OCI-LY3 (cell line): Measurements from ENCODE around the gene UBQLN4.

Source experiments
- H2AFZ ChIP-seq: fragments of 200-600, 300-600 bp; shearing (Covaris generic); 2 replicates; pipeline ENCODE4 v1.6.0; 2014; ENCODE audit warnings: antibody characterized with exemption, low read depth, low read length
- H3K27ac ChIP-seq: fragments of 200-600, 300-600 bp; sonication (generic); 2 replicates; pipeline ENCODE4 v1.5.1; 2014; ENCODE audit warnings: mild to moderate bottlenecking, low read length, moderate library complexity, mixed read lengths
- H3K27me3 ChIP-seq: fragments of 200-600, 300-600 bp; sonication (generic); 2 replicates; pipeline ENCODE4 v1.6.1; 2014; ENCODE audit warnings: low read depth, low read length, mixed read lengths
- H3K36me3 ChIP-seq: fragments of 200-600, 300-600 bp; sonication (generic); replicated peaks from 2 replicates; pipeline ENCODE3; 2014; ENCODE audit warnings: low read depth, low read length, mixed read lengths
- H3K4me1 ChIP-seq: fragments of 300-600, 200-600 bp; sonication (generic); 2 replicates; pipeline ENCODE4 v1.6.1; 2014; ENCODE audit warnings: low read length, mixed read lengths
- H3K4me2 ChIP-seq: fragments of 200-600, 300-600 bp; sonication (generic); 2 replicates; pipeline ENCODE4 v1.6.1; 2014; ENCODE audit warnings: low read length, mixed read lengths
- H3K4me3 ChIP-seq: fragments of 300-600, 200-600 bp; sonication (generic); 2 replicates; pipeline ENCODE4 v1.5.1; 2014; ENCODE audit warnings: antibody characterized with exemption, mild to moderate bottlenecking, low read length, moderate library complexity
- H3K79me2 ChIP-seq: fragments of 300-600, 200-600 bp; shearing (Covaris generic); 2 replicates; pipeline ENCODE4 v1.6.1; 2014; ENCODE audit warnings: mild to moderate bottlenecking, low read length, mixed read lengths
- H3K9ac ChIP-seq: fragments of 300-600, 200-600 bp; shearing (Covaris generic); 2 replicates; pipeline ENCODE4 v1.6.0; 2014; ENCODE audit warnings: mild to moderate bottlenecking, low read length, moderate library complexity
- H3K9me3 ChIP-seq: fragments of 200-600, 300-600 bp; shearing (Covaris generic); 2 replicates; pipeline ENCODE4 v1.6.1; 2014; ENCODE audit warnings: low read length, mixed read lengths; ENCODE audit not compliant: insufficient read depth
- H4K20me1 ChIP-seq: fragments of 200-600, 300-600 bp; sonication (generic); 2 replicates; pipeline ENCODE4 v1.6.1; 2016; ENCODE audit warnings: low read length, mixed read lengths; ENCODE audit not compliant: insufficient read depth
- CTCF ChIP-seq: fragments of 200-600, 300-600 bp; sonication (generic); IDR thresholded peaks from 2 replicates; pipeline ENCODE4 v1.5.1; 2014; ENCODE audit warnings: antibody characterized with exemption, low read length, low read depth
- EZH2phosphoT487 ChIP-seq: fragments of 200-600 bp; shearing (Covaris generic); IDR thresholded peaks from 2 replicates; pipeline ENCODE4 v1.6.1; 2018; ENCODE audit warnings: antibody characterized with exemption, mixed run types, low read depth

UBQLN4 gene

DNA sequence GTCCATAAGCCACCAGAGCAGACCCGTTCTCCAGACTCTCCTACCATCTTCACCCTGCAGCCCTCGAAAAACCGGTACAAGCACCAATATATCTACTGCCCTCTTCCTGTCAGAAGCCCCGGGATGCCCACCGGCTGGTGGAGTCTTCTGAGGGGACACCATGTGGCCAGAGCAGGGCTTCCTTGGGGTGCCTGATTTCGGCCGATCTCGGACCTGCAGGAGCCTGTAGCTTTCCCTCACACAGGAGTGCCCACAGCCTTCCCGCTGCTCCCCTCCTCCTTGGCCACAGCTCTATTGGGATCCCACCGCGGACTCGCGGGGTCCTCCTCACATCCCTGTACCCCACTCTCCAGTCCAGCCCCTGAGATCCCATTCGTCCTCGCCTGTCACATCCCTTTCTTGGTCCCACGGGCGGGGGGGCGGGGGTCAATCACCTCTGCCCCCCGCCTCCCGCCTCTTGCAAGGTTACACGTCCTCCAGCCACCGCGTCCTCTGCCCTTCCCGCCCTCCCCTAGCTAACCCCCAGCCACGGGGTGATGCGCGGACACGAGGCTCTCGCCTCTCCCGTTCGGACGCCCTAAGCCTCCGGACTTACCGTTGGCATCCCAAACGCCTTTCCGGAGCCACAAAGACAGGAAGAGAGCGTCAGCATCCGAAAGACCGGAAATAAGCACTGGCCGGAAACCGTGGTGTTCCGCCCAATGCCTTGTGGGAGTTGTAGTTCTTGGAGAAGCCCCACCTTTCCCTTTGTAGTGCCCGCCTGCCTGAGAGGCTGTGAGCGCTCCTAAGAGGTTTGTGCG is 33.1 kb downstream of the UBQLN4 start, which contains the start of gene SSR2:
Gene SSR2, minus strand, starts transcription at position 659 of the 800 bp plus-strand sequence. CDS start 784 bp downstream, outside the sequence.
- peak within 1 kb of the TSS; percentile 94 for H2AFZ ChIP-seq
- H3K4me2 ChIP-seq: peak within 1 kb of the TSS; percentile 91
- TF ChIP-seq CTCF (0 out of 2 replicates have a peak, but pooled peaks have one; percentile 13), EZH2phosphoT487 (no peak)
- H3K79me2 ChIP-seq: peaks cover 24% of the 10 kb centered on the region
- peaks cover 22% of the 10 kb centered on the region for H3K36me3 ChIP-seq
- peak within 1 kb of the TSS; percentile 79 for H3K4me3 ChIP-seq
- H3K27ac ChIP-seq: peak within 1 kb of the TSS; percentile 16; the same call in 1 of the 2 replicates
- H3K27me3 ChIP-seq: peaks cover 5% of the 10 kb centered on the region; the same call in 1 of the 2 replicates
- H3K9me3 ChIP-seq: no peaks in the 10 kb centered on the region
- H4K20me1 ChIP-seq: no peaks in the 10 kb centered on the region
- H3K9ac ChIP-seq: peak within 1 kb of the TSS; percentile 70
- peaks cover 13% of the 10 kb centered on the region for H3K4me1 ChIP-seq

DNA sequence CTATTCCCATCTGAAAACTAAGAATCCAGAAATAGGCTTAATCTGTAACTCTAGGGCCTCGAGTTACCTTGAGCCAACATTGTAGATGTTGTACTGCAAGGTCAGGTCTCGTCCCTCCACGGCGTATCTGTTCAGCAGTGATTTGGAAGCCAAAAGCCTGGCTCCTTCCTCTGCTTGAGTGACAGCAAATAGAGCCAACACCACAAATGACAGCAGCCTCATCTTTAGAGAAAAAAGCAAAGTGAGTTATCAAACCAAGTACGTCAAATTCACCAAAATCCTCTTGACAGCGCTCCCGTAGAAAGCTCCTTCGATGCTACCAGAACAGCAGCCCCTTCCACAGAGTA is 33.7 kb downstream of the UBQLN4 start:
- peak overlapping the region; percentile 85 for H3K4me2 ChIP-seq
- H2AFZ ChIP-seq: no peak overlapping the region
- peaks cover 23% of the 10 kb centered on the region for H3K36me3 ChIP-seq
- TF ChIP-seq CTCF (no peak), EZH2phosphoT487 (no peak)
- peaks cover 2% of the 10 kb centered on the region; the same call in 1 of the 2 replicates for H4K20me1 ChIP-seq
- peak overlapping the region; percentile 70 for H3K9ac ChIP-seq
- H3K79me2 ChIP-seq: peaks cover 24% of the 10 kb centered on the region
- no peaks in the 10 kb centered on the region for H3K9me3 ChIP-seq
- H3K27ac ChIP-seq: peak overlapping the region; percentile 16; the same call in 1 of the 2 replicates
- peaks cover under 1% of the 10 kb centered on the region; the same call in 1 of the 2 replicates for H3K27me3 ChIP-seq
- peak overlapping the region; percentile 79 for H3K4me3 ChIP-seq
- H3K4me1 ChIP-seq: peaks cover 13% of the 10 kb centered on the region

- TF ChIP-seq CTCF: no peak
- TF ChIP-seq EZH2phosphoT487: no peak
- Histone ChIP-seq H3K27ac (no peak overlapping the region), H3K4me3 (no peak overlapping the region), H4K20me1 (peaks cover 40% of the 10 kb centered on the region), H3K79me2 (peaks cover 30% of the 10 kb centered on the region), H3K9me3 (no peaks in the 10 kb centered on the region), H2AFZ (no peak overlapping the region), H3K9ac (no peak overlapping the region), H3K36me3 (peaks cover 56% of the 10 kb centered on the region), H3K27me3 (no peaks in the 10 kb centered on the region), H3K4me2 (no peak overlapping the region), H3K4me1 (peaks cover 38% of the 10 kb centered on the region)
Observed at GRCh38 chr1:156014829-156015228, 38.8 kb downstream of the UBQLN4 start.

DNA sequence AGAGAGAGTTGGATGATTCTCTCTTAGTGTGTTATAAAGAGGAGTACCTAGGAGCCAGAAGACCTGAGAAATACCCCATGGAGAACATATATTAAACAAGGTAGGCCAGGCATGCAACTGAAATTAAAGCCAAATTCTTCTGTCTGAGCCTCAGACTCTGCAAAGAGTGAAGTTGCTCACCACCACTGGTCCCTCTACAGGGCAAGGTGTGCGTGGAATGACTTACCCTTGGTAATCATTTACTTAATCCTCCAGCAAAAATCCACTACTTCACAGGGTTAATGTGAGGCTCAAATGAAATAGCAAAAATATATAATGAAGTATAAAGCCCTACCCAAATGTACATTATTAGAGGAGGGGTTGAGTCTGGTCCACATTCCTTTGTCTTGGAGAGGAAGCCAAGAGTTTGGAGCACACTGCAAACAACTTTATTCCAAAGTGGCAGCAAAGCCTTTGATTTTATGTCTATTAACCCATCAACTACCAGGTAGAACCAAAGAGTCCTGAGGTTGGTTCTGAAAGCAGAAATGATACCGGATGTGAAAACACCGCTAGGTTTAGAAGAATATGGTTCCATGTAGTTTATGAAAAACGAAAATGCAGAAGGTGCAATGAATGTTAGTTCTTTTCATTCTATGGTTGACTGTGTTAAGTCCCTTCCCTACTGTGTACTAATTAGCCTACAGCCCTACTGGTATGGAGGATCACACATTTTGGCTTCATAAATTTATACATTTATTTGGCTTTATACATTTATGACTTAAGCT is 41.4 kb downstream of the UBQLN4 start:
- peak overlapping the region; percentile 39; the same call in 1 of the 2 replicates for H3K4me3 ChIP-seq

More for the DNA sequence above, 41.4 kb downstream of the UBQLN4 start:
- Histone ChIP-seq H3K9me3 (no peaks in the 10 kb centered on the region), H3K4me2 (peak overlapping the region; percentile 55), H3K36me3 (peaks cover 54% of the 10 kb centered on the region), H3K79me2 (peaks cover 16% of the 10 kb centered on the region; the same call in 1 of the 2 replicates), H3K4me1 (peaks cover 31% of the 10 kb centered on the region), H2AFZ (no peak overlapping the region), H4K20me1 (peaks cover 47% of the 10 kb centered on the region), H3K9ac (no peak overlapping the region), H3K27ac (peak overlapping the region; percentile 64), H3K27me3 (no peaks in the 10 kb centered on the region)
- TF ChIP-seq EZH2phosphoT487: no peak
- TF ChIP-seq CTCF: no peak
